Measurements from ENCODE around the gene TMEM95.
A peak's percentile ranks its signal among the peaks of the same experiment; 100 is the strongest.

The TMEM95 gene

DNA sequence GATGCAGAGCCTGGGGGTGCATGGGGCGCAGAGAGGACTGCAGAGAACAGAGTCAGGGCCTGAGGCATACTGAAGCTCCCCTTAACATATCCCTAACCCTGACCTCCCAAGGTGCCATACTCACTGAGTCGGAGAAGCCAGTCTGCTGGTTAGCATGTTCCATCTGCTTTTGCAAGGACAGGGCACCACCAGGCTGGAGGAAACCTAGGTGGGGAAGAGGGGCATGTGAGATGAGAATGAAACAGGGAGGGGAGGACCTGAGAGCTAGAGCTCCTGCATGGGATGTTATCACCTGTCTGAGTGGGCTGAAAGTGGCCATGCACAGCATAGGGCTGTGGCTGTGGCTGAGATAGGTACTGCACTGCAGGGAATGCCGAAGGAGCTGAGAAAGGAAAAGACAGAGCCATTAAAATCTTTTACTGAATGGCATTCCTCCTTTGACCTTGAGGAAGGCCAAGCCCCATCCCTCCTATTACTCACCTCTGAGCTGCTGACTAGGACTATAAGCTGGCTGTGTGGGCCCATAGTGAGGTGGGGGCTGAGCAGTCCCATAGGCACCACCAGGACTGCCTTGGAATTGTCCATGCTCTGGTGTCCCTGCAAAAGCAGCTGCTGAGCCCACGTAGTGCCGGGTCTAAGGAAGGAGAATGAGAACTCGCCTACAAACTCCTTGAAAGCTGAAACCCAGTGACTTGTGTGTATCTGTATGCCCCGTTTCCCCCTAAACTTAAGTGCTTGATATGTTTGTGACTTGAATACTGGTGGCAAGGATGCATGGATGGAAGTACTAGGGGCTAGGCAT lies 41.7 kb upstream of the TMEM95 start:
- DNase-seq (ENCODE audit: insufficient read length, low spot score) (no peak), FAIRE-seq (peak; percentile 48)
- TF ChIP-seq POLR2A (IDR thresholded peaks at IDR 0.05; ENCODE audit: low read depth, low read length) (peak; percentile 78), TAF1 (IDR thresholded peaks at IDR 0.05; ENCODE audit: low read depth, low read length) (no peak), PAX5 (IDR thresholded peaks at IDR 0.05; ENCODE audit: insufficient read depth, low read length, severe bottlenecking) (no peak), SPI1 (IDR thresholded peaks at IDR 0.05; ENCODE audit: low read depth, low read length) (no peak), POLR2AphosphoS5 (IDR thresholded peaks at IDR 0.05; ENCODE audit: low read depth, low read length) (peak; percentile 94), POU2F2 (IDR thresholded peaks at IDR 0.05; ENCODE audit: low read depth, low read length) (peak; percentile 73)

DNA sequence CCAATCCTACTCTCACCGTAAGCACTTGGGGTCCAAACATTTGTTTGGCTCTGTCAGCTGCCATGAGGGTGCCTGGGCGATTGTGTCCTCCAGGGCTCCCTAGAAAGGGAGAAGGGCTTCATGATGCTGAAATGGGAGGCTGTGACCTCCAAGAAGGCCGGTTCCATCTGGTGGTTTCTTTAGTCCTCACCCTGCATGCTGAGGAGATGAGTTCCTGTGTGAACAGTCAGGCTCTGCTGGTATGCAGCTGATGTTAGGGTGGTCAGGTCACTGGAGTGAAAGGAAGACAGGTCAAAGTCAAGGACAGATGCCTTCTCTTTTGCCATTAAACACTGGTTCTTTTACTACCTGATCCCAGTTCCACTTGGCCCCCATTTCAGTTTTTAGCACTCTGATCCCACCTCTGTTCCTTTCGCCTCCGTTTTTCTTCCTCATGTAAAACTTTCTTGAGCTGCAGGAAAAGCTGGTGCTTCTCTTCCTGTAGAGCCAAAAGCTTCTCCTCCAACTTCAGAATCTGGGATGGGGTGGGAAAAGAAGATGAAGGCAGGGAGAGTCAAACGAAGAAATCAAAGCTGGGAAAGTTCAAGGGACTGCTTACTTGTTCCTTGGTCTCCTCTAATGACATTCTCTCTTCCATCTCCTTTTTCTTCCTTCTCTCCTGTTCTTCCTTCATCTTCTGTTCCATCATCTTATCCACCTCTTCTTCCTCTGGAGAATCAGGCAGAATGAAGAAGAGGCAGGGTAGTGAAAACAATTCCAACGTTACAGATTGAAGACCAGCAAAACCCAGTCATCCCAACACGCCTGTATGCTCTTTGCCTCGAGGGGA lies 40.9 kb upstream of the TMEM95 start:
- no peak for DNase-seq (ENCODE audit: insufficient read length, low spot score)
- no peak for TF ChIP-seq TAF1 (IDR thresholded peaks at IDR 0.05; ENCODE audit: low read depth, low read length)
- peak; percentile 65; the same call in 1 of the 2 replicates for TF ChIP-seq POLR2AphosphoS5 (IDR thresholded peaks at IDR 0.05; ENCODE audit: low read depth, low read length)
- TF ChIP-seq POU2F2 (IDR thresholded peaks at IDR 0.05; ENCODE audit: low read depth, low read length): no peak
- TF ChIP-seq SPI1 (IDR thresholded peaks at IDR 0.05; ENCODE audit: low read depth, low read length): no peak
- TF ChIP-seq POLR2A (IDR thresholded peaks at IDR 0.05; ENCODE audit: low read depth, low read length): no peak; the same call in 1 of the 2 replicates
- TF ChIP-seq PAX5 (IDR thresholded peaks at IDR 0.05; ENCODE audit: insufficient read depth, low read length, severe bottlenecking): no peak
- peak; percentile 23 for FAIRE-seq

GRCh38 chr17:7314719-7315569 lies 40.0 kb upstream of the TMEM95 start, which contains the start of gene GPS2:
TSS of gene GPS2 (minus strand) at chr17:7315360. CDS start at chr17:7315052, 308 bp downstream.
- peak; percentile 9 for TF ChIP-seq PAX5 (IDR thresholded peaks at IDR 0.05; ENCODE audit: insufficient read depth, low read length, severe bottlenecking)
- no peak for TF ChIP-seq POLR2AphosphoS5 (IDR thresholded peaks at IDR 0.05; ENCODE audit: low read depth, low read length)
- no peak for TF ChIP-seq POU2F2 (IDR thresholded peaks at IDR 0.05; ENCODE audit: low read depth, low read length)
- TF ChIP-seq TAF1 (IDR thresholded peaks at IDR 0.05; ENCODE audit: low read depth, low read length): peak; percentile 73
- TF ChIP-seq POLR2A (IDR thresholded peaks at IDR 0.05; ENCODE audit: low read depth, low read length): peak; percentile 75
- TF ChIP-seq SPI1 (IDR thresholded peaks at IDR 0.05; ENCODE audit: low read depth, low read length): peak; percentile 38; the same call in 1 of the 2 replicates
- FAIRE-seq: peak; percentile 99
- DNase-seq (ENCODE audit: insufficient read length, low spot score): peak; percentile 99

GRCh38 chr17:7315570-7316235 lies 39.3 kb upstream of the TMEM95 start:
- FAIRE-seq (no peak), DNase-seq (ENCODE audit: insufficient read length, low spot score) (peak; percentile 32)
- TF ChIP-seq POLR2AphosphoS5 (IDR thresholded peaks at IDR 0.05; ENCODE audit: low read depth, low read length) (no peak), SPI1 (IDR thresholded peaks at IDR 0.05; ENCODE audit: low read depth, low read length) (no peak), TAF1 (IDR thresholded peaks at IDR 0.05; ENCODE audit: low read depth, low read length) (no peak), POU2F2 (IDR thresholded peaks at IDR 0.05; ENCODE audit: low read depth, low read length) (no peak), PAX5 (IDR thresholded peaks at IDR 0.05; ENCODE audit: insufficient read depth, low read length, severe bottlenecking) (no peak), POLR2A (IDR thresholded peaks at IDR 0.05; ENCODE audit: low read depth, low read length) (no peak)

GRCh38 chr17:7317161-7317803 lies 37.7 kb upstream of the TMEM95 start:
- FAIRE-seq: no peak
- TF ChIP-seq SPI1 (IDR thresholded peaks at IDR 0.05; ENCODE audit: low read depth, low read length) (no peak), TAF1 (IDR thresholded peaks at IDR 0.05; ENCODE audit: low read depth, low read length) (no peak), POU2F2 (IDR thresholded peaks at IDR 0.05; ENCODE audit: low read depth, low read length) (no peak), PAX5 (IDR thresholded peaks at IDR 0.05; ENCODE audit: insufficient read depth, low read length, severe bottlenecking) (no peak), POLR2A (IDR thresholded peaks at IDR 0.05; ENCODE audit: low read depth, low read length) (no peak)
- peak; percentile 6 for DNase-seq (ENCODE audit: insufficient read length, low spot score)

DNA sequence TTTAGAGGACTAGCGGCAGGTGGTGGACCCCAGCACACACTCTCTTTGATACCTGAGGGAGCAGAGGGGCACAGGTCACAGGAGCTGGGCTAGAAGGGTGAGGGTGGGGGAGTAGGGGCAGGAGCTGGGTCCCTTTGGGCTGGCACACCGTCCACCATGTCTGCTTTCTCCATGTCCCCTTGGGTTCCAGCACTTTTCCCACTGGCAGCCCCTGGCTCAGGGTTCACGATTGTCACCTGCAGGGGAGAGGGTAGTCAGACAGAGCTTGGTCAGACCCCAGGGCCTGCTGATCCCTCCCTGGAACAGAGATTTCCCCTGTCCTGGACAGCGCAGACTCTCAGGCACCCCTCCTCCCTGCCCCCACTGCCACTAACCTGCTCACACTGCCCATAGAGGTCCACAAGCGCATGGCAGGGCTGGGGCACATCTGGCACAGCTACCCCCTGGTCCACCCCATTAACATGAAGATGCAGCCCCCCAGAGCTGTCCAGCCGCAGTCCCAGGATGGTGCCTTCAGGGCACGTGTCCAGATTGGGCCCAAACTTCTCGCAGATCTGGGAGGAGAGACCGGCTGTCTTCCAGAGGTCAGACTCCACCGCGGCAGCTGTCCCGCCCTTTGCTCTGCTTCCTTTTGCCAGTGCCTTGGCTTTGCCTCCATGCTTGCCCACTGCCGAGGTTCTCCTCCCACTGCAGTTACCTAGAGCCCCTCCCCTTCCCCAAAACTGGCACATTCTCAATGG lies 36.7 kb upstream of the TMEM95 start:
- DNase-seq (ENCODE audit: insufficient read length, low spot score): peak; percentile 3
- no peak for FAIRE-seq
- no peak for TF ChIP-seq POLR2AphosphoS5 (IDR thresholded peaks at IDR 0.05; ENCODE audit: low read depth, low read length)
- TF ChIP-seq PAX5 (IDR thresholded peaks at IDR 0.05; ENCODE audit: insufficient read depth, low read length, severe bottlenecking): no peak
- no peak for TF ChIP-seq POLR2A (IDR thresholded peaks at IDR 0.05; ENCODE audit: low read depth, low read length)
- TF ChIP-seq TAF1 (IDR thresholded peaks at IDR 0.05; ENCODE audit: low read depth, low read length): no peak
- TF ChIP-seq POU2F2 (IDR thresholded peaks at IDR 0.05; ENCODE audit: low read depth, low read length): no peak
- TF ChIP-seq SPI1 (IDR thresholded peaks at IDR 0.05; ENCODE audit: low read depth, low read length): no peak

GRCh38 chr17:7321466-7321865 lies 33.5 kb upstream of the TMEM95 start:
- no peak for FAIRE-seq

More at GRCh38 chr17:7321466-7321865, 33.5 kb upstream of the TMEM95 start:
- TF ChIP-seq PAX5 (IDR thresholded peaks at IDR 0.05; ENCODE audit: insufficient read depth, low read length, severe bottlenecking) (no peak), POLR2AphosphoS5 (IDR thresholded peaks at IDR 0.05; ENCODE audit: low read depth, low read length) (no peak), POU2F2 (IDR thresholded peaks at IDR 0.05; ENCODE audit: low read depth, low read length) (no peak), TAF1 (IDR thresholded peaks at IDR 0.05; ENCODE audit: low read depth, low read length) (no peak), POLR2A (IDR thresholded peaks at IDR 0.05; ENCODE audit: low read depth, low read length) (no peak), SPI1 (IDR thresholded peaks at IDR 0.05; ENCODE audit: low read depth, low read length) (no peak)
- peak; percentile 3 for DNase-seq (ENCODE audit: insufficient read length, low spot score)

Data from GM12891 (cell line).